HT-29 (cell line): Measurements from ENCODE around the gene ABCA10. TPM values are rescaled to one million over a fixed set of nuclear protein-coding genes. Genes with fewer than 3 reads are reported as not detected.
"Not testable (repeated sequence)": the region's sequence is repeated elsewhere in the genome, so short reads cannot be mapped to it uniquely, and the experiment has no call there.

Experiments
- DNase-seq: peaks from one replicate; pipeline ENCODE4 v3.0.0-alpha.2; 2015; ENCODE audit warnings: low spot score
- total RNA-seq: library from RNA; depleted of rRNA; stranded (reverse); fragments of >200 nt; shearing (Covaris generic); gene quantifications from 2 replicates; pipeline ENCODE4 v1.2.3, GENCODE V29; 2014

ABCA10 gene
- total RNA-seq, 1 experiment from 2014 or later: 0.25 TPM

DNA sequence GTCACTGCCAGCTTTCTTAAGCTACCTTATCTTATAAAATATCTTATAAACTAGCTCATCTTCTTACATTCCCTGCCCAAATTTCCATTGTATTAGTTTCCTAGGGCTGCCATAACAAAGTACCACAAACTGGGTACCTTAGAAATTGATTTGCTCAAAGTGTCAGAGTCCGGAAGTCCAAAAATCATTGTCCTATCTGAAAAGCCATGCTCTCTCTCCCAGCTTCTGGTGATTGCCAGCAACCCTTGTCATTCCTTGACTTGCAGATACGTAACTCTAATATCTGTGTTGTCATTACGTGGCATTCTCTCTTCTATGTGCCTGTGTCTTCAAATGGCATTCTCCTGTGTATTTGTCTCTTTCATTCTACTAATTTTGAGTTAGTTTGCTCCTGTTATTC is 2.3 kb upstream of the ABCA10 start:
- DNase-seq: no peak

DNA sequence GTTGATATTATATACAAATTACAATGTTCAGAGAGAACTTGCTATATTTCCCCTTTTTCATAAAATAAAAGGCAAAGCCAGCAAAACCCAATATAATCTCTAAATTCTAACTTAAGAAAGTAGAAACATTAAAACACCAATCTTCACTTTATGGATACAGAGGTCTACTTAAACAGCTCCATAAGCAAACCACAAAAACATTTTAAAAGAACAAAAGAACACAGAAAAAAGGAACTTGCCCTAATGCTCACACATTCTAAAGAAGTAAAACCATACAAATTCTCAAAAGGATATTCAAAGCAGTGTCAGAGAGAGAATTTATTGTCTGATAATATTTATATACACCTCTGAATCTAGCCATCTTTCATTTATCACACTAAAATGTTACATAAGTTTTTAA is 606 bp downstream of the ABCA10 start:
- no peak for DNase-seq

DNA sequence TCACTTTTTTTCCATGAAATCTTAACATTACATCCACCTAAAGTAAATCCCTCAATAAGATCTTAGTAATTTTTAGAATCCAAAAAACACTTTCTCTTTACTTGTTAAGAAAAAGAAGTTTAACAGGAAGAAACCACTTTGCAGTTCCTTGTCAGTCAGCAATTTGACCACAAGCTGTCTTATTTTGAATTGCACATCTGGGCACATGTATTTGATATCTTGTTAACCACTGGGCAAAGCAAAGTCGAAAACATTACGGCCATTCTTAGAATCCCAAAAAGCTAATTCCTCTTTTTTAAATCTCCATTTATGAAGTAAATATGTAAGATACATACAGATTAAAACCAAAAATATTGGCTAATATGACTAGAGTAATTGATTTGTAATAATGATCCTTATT is 1.1 kb downstream of the ABCA10 start:
- no peak for DNase-seq

DNA sequence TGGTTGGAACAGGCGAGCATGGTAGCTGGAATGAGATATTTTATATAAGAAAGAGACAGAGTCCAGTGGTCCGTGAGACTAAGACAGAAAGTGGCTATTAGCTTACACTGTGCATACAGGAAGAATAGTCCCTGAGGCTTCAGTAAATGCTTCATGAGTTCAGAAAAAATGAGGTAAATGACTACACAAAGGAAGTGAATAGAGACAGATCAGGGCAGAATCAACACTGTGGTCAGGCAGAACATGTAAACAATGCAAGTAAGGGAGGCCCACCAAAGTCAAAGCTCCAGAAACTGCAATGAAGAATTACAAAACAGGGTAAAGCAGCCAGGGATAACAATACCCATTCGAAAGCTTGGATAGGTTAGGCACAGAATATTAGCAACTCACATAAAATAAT is 4.8 kb downstream of the ABCA10 start:
- DNase-seq: no peak

DNA sequence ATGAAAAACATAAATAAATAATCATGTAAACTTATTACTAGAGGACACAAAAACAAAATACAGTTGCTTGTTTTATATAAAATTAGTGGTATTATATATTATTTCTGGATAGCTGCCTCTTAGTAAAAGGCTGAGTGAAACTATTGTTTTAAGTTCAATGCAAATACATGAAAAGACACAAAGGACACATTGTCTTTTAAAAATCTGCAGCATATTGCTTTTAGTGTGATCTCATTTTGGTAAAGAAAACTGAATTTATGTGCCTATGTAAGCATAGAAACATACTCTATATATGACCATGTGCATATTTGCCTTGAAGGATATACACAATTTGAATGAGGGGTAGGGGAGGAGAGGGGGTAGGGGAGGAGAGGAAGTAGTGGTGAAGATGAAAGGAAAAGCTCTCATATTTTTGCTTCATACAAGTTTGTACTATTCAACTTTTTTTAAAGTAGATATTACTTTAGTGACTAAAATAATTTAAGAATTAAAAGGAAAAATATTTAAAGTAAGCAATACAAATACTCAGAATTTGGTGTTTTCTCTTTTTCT is 5.8 kb downstream of the ABCA10 start:
- no peak for DNase-seq

DNA sequence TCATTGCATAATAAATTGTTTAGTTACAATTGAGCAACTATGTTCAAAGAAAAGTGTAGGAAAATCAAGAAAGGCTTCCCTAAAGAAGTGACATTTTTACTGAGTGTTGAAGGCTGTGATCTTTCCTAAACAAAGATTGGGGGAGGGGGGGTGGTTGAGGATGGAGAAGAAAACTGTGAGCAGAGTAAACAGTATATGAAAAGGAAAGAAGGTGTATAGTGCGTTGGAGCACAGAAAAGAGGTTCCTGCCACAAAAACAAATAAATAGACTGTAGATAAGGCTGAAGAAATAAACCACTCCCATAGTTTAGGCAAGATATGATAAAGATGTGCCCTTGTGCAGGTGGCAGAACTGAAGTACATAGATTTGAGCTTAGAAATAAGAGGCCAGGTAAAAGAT is 8.5 kb downstream of the ABCA10 start:
- DNase-seq: no peak

DNA sequence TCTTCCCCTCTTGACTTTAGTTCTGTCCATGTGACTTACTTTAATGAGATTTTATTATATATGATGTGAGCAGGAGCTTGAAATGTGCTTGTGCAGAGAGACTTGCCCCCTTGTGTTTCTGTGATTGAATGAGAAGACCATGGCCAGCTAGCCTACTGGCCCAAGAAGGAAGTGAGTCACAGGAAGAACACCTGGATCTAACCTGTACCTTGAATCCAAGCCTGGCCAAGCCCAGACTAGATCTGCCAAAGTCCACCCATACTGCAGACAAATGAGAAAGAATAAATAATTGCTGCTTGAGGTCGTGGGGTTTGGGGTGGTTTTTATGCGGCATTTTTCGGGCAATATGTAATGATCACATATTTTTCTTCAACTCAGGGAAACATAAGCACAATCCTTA is 9.6 kb downstream of the ABCA10 start:
- no peak for DNase-seq

DNA sequence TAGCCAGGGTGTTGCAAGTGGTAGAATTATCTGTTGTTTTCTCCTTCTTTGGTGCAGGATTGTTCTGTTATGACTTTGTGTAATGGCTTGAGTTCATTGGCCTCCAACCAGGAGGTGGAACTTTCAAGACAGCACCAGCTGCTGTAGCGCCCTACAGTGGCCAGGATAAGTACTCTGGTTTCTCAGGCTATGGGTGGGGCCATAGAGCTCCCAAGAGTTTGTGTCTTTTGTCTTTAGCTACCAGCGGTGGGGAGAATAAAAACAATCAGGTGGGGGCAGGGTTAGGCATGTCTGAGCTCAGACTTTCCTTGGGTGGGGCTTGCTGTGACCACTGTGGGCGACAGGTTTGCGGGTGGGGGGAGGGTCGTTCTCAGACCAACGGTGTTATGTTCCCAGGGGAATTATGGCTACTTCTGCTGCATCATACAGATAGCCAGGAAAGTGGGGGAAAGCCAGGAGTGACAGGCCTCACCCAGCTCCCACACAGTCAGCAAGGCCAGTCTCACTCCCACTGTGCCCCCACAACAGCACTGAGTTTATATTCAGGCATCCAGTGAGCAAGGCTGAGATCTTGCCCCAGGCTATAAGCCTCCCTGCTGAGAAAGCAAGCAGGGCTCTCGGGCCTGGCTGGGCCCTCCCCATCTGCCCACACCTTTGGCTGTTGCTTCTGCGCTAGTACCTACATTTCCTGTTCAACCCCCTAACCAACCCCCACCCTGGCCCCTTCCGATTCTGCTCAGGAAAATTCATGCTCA is 15.4 kb downstream of the ABCA10 start:
- no peak for DNase-seq

DNA sequence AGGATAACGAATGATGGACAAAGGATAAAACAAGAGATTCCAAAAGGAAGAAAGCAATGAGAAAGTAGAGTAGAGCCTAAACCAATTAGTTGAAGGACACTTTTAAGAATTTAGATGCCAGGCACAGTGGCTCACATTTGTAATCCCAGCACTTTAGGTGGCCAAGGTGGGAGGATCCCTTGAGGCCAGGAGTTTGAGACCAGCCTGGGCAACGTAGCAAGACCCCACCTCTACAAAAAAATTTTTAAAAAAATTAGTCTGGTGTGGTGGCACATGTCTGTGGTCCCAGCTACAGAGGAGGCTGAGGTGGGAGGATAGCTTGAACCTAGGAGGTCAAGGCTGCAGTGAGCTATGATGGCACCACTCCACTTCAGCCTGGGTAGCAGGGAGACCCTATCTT is 20.0 kb downstream of the ABCA10 start:
- DNase-seq: no peak

DNA sequence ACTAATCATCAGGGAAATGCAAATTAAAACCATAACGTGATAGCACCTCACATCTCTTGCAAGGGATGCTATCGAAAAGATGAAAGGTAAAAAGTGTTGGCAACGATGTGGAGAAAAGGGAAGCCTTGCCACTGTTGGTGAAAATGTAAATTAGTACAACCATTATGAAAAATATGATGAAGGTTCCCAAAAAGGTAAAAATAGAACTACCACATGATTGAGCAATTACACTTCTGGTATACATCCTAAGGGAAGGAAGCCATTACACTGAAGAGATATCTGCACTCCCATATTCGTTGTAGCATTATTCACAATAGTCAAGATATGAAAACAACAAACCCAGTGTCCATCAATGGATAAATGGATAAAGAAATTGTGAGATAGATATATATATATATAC is 21.5 kb downstream of the ABCA10 start:
- DNase-seq: no peak

DNA sequence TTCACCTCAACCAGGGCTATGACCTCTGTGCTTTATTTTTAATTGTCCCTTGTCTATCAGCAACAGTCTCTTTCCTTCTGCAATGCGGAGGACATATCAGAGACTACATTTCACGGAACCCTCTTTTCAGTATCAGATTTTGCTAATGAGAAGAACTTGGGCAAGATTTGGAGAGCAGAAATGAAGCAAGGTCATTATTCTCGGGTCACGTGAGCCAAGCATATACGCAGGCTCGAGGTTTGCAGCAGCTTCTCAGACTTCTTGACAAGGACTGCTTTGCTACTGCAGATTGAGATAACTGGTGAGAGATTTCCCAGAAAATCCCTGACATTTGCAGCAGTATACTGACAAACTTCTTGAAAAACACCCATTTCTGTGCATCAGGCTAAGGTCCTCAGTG is 30.4 kb downstream of the ABCA10 start:
- DNase-seq: no peak

DNA sequence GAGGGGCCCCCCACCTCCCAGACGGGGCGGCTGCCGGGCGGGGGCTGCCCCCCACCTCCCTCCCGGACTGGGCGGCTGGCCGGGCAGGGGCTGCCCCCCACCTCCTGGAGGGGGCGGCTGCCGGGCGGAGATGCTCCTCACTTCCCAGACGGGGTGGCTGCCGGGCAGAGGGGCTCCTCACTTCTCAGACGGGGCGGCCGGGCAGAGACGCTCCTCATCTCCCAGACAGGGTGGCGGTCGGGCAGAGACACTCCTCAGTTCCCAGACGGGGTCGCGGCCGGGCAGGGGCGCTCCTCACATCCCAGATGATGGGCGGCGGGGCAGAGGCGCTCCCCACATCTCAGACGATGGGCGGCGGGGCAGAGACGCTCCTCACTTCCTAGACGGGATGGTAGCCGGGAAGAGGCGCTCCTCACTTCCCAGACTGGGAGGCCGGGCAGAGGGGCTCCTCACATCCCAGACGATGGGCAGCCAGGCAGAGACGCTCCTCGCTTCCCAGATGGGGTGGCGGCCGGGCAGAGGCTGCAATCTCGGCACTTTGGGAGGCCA is 32.4 kb downstream of the ABCA10 start:
- DNase-seq: not testable (repeated sequence)

DNA sequence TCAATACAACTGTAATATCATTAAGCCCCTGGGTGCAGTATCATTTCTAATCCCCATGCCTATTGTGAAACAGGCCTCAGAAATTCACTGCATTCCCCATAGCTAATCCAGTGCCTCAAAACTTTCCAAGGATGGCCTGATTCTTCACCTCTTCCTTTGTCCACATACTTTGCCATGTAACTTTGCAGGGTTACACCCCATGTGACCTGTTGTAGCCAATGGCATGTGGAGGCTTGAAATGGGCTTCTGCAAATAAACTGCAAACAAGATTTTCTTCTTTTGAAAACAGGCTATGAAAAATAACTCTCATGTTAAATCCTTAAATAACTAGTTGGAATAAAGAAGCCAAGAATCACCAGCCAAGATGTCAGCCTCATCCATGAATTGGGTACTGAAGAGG is 35.9 kb downstream of the ABCA10 start:
- no peak for DNase-seq

DNA sequence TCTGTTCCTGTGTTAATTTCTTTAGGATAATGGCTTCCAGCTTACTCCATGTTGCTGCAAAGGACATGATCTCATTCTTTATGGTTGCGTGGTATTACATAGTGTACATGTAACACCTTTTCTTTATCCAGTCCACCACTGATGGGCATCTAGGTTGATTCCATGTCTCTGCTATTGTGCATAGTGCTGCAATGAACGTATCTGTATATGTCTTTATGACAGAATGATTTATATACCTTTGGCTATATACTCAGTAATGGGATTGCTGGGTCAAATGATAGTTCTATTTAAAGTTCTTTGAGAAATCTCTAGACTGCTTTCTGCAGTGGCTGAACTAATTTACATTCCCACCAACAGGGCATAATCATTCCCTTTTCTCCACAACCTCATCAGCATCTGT is 39.8 kb downstream of the ABCA10 start:
- DNase-seq: no peak

DNA sequence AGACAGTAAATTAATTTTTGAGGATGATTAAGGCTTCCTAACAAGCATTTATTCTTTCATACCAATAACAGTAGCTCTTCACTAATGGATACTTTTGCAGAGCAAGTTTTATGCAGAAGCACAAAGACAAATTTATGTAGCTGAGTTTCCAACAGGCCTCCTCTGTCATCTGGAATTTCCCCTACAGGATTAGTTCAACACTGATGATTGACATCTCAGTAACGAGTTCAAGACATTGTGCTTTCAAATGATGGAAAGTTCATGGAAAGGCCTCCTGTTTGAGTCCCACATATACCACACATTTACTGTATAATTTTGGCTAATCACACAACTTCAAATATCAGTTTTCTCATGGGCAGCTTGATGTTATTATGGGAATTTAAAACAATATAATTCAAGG is 40.6 kb downstream of the ABCA10 start:
- DNase-seq: no peak

DNA sequence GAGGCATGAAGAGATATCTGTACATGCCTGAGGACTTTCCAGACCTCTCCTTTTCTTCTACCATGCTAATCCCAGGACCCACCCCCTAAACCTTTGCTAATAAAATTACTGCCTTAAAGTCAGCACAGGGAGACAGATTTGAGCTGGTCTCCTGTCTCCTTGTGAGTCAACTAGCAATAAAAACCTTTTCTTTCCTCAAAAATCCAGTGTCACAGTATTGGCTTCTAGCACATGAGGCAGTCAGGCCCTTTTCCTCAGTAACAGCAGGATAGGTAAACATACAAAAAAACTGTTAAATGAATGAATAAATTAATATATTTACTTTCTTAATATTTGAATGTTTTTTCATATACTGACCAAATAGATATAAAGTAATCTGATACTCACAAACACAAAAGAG is 41.3 kb downstream of the ABCA10 start:
- DNase-seq: no peak

DNA sequence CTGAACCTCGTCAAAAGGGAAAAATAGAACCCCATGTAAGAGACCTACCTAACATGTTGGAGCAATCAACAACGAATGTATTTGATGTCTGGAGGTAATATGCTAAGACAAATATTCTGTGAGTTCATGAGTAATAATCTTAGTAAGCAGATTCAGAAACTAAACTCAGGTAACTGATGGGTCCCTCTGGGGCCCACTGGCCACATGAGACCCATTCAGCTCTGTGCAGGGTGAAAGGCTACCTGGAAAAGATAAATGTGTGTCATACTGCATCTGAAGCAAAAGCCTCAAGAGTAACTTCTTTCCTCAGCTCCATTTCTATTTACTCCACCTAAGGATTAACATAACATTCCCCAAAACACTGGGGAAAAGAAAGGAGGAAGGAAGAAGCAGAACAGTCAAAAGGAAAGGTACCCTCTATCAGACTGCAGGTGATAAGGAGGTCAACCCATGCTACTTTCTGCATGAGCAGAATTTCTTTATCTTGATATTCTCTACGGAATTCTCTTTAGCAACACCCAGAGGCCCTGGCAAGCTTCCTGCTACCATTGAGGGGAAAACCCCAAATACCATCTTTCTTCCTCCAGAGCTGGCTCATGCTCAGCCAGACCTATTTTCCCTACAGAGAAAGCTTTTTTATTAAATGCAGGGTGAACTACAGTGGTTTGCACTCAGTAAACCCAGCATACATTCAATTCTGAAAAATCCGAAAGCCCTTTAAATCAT is 49.2 kb downstream of the ABCA10 start:
- DNase-seq: no peak

DNA sequence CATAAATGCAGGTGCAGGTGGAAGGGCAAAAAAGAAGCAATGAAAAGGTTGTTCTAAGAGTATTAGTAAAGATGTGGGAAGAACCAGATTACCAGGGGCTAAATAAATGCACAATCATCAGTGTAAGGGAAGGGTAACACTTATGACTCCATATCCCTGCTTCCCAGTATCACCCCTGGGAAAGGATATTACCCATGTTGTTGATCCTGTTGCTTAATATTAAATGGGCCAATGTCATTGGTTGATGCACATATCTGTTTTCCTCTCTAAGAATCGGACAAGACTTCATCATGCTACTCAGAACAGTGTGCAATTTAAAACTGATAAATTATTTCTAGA is 52.2 kb downstream of the ABCA10 start:
- no peak for DNase-seq

DNA sequence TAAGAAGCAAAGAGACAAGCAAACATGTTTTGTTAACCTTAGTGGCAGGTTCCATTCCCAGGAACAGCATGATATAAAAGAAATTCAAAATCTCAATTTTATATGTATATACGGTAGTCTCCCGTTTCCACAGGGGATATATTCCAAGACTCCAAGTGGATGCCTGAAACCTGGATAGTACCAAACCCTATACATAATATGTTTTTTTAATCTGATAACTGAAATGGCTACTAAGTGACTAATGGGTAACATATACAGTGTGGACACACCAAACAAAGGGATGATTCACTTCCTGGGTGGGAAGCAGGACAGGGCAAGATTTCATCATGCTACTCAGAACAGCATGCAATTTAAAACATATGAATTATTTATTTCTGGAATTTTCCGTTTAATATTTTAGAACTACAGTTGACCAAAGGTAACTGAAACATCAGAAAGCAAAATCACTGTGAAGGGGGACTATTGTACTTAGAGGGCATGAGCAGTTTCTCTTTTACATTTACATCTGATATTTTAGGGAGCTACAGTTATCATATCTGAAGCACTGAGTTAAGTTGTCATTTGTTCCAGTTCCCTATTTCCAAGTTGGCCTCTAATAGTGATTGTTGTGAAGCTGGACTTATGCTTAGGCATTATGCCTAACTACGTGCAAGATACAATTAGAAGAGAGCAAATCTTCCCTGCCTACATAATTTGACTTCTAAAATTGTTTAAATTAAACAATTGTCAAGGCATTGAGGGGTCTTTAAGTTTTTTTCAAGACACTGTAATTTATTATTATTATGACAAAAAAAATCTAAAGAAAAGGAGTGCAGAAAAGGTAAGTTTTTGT is 52.8 kb downstream of the ABCA10 start:
- peak; percentile 69 for DNase-seq

DNA sequence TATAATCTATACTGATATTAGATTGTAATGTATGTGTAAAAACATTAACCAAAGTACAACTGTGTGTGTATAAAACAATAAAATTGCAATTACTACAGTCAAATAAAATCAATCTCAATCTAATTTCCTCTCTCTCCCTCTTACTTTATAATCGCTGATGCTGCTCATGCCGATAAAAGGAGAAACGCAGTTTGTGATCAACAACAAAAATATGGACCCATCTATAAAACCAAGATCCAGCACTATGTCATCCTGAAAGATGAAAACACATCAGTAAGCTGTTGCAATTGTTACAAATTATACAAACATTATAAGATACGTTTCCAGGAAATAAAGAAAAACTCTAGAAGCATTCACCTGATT is 53.4 kb downstream of the ABCA10 start:
- DNase-seq: no peak

DNA sequence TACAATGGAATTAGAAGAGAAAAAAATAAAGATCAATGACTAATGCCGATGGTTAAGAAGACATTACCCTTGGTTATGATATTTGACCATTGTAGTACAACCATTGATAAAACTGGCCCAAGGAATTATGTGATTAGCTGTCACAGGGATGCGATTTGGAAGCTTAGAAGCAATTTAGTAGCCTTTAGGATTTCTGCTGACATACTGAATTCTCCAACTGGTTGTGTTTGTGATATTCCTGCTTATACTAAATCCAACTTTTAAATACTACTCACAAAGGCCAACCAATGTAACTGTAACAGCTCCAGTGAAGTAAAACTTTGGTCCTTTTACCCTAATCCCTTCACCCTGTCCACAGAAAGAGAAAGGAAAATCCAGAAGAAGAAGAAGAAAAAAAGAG is 55.5 kb downstream of the ABCA10 start:
- no peak for DNase-seq

DNA sequence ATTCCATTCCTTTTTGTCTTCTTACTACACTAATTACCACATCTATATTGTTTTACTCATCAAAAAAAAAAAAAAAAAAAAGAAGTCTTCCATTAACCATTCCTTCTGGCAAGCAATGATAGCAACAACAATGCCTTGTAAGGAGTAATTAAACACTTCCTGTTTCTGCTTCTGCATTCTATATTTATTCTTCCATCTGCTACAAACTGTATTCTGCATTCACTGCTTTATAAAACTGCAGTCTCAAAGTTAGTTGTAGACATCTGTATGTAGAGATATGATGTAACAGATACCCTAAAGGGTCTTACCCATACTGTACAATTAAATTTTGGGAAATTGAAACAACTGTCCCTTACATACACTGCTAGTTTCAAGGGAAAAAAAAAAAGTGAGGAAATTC is 58.2 kb downstream of the ABCA10 start:
- DNase-seq: no peak
